ENCODE data around the gene ATP6V0A1. TPM values are rescaled to one million over a fixed set of nuclear protein-coding genes. Genes with fewer than 3 reads are reported as not detected.

ATP6V0A1 gene
- total and polyA plus RNA-seq, 2 of the 4 experiments (the other 2 are of a cell fraction) = 18.8 to 34.0 TPM

DNA sequence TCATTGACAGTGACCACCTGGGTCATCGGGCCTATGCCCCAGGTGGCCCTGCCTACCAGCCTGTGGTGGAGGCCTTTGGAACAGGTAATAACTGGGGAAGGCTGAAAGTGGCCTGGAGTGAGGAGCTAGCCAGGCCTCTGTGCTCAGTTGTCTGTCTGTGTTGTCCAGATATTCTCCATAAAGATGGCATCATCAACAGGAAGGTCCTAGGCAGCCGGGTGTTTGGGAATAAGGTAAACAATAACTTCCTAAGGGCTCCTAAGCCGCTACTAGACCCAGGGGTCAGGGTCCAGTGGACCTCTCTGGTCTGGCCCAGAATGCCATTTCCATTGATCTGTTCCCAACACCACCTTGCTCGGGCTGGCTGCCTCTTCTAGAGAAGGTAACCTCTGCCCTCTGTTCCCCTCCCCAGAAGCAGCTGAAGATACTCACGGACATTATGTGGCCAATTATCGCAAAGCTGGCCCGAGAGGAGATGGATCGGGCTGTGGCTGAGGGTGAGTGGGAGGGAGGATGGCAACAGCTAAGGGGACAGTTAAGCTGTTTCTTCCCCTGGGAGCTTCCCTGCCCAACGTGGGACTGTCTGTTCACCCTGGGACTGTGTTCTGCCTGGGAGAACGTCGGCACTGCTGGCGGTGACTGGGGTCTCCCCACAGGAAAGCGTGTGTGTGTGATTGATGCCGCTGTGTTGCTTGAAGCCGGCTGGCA, 106.3 kb downstream of the ATP6V0A1 start:
- Histone ChIP-seq H3K4me2 (ENCODE audit: low read depth, low read length) (no peak overlapping the region), H3K27ac (ENCODE audit: insufficient read depth, low read length) (no peak overlapping the region), H2AK5ac (ENCODE audit: low read depth, low read length) (no peak overlapping the region), H3K36me3 (ENCODE audit: control insufficient read depth, insufficient read depth, low read length) (peaks cover 45% of the 10 kb centered on the region), H2AK9ac (replicated peaks; ENCODE audit: low read depth, low read length, poor library complexity) (no peak overlapping the region), H3K9me3 (ENCODE audit: control insufficient read depth, insufficient read depth, low read length) (no peaks in the 10 kb centered on the region), H4K8ac (ENCODE audit: low read depth in 2 of 2, low read length in 2 of 2) (no peak overlapping the region), H3K56ac (ENCODE audit: extremely low read depth, insufficient read depth, low read length) (no peak overlapping the region), H3K4me3 (ENCODE audit: insufficient read depth, low read depth, low read length) (no peak overlapping the region), H4K91ac (ENCODE audit: insufficient read depth, low read depth, low read length) (no peak overlapping the region), H3K9me1 (ENCODE audit: insufficient read depth, low read length) (peaks cover 21% of the 10 kb centered on the region), H2BK15ac (ENCODE audit: low read depth, low read length) (no peak overlapping the region), H2AFZ (replicated peaks; ENCODE audit: low read length, poor library complexity) (no peak overlapping the region), H3K79me1 (ENCODE audit: low read depth in 1 of 2, low read length in 2 of 2) (peaks cover 44 to 81% of the 10 kb centered on the region in 2 experiments), H3K9ac (ENCODE audit: low read depth, low read length) (no peak overlapping the region), H2BK20ac (ENCODE audit: low read depth, low read length) (no peak overlapping the region), H3K14ac (replicated peaks; ENCODE audit: low read depth, low read length) (no peak overlapping the region), H3K23ac (ENCODE audit: low read depth, low read length) (no peak overlapping the region), H2BK5ac (ENCODE audit: low read depth, low read length, poor library complexity, severe bottlenecking) (no peak overlapping the region), H4K5ac (ENCODE audit: low read depth, low read length) (no peak overlapping the region), H2BK120ac (ENCODE audit: low read depth, low read length) (no peak overlapping the region), H3K27me3 (ENCODE audit: control insufficient read depth, insufficient read depth, low read length) (no peaks in the 10 kb centered on the region), H4K20me1 (ENCODE audit: insufficient read depth, low read length) (peaks cover 6% of the 10 kb centered on the region; the same call in 1 of the 2 replicates), H3K4ac (ENCODE audit: low read depth, low read length) (no peak overlapping the region), H3K18ac (ENCODE audit: low read depth, low read length) (no peak overlapping the region), H3K4me1 (ENCODE audit: control insufficient read depth, insufficient read depth, low read length) (peaks cover 19% of the 10 kb centered on the region)
- ChIA-PET CTCF (no interaction called here), POLR2A (ENCODE audit: unreplicated experiment) (interaction anchor here (0.5 to 0.6 kb wide), 2 partner anchors 25 to 90 kb away, joined by 3 read pairs; no protein-coding TSS in a partner anchor)
- WGBS, 2 experiments (ENCODE audit: extremely low coverage in 2 of 2, insufficient read length in 1 of 2) = 100% methylated on average over 2 of the region's 15 CpGs; no CpG with 5 or more reads in 1 of the 2 experiments
- ATAC-seq (ENCODE audit: low read depth) = no peak
- BruUV-seq (replicated peaks) = no TSS peak
- dilution Hi-C loops (cut with HindIII; ENCODE audit: low sequenced_read_pairs, unreplicated experiment) = no loop called here
- in situ Hi-C loops (cut with MboI; ENCODE audit: low sequenced_read_pairs) = no loop called here
- DNase-seq = no peak
- TF ChIP-seq, protein P1, sequence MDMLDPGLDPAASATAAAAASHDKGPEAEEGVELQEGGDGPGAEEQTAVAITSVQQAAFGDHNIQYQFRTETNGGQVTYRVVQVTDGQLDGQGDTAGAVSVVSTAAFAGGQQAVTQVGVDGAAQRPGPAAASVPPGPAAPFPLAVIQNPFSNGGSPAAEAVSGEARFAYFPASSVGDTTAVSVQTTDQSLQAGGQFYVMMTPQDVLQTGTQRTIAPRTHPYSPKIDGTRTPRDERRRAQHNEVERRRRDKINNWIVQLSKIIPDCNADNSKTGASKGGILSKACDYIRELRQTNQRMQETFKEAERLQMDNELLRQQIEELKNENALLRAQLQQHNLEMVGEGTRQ (IDR thresholded peaks at IDR 0.05; ENCODE audit: low read depth, low read length) = no peak
- TF ChIP-seq MAFK (IDR thresholded peaks at IDR 0.05; ENCODE audit: low read depth, low read length) (no peak), CHD1 (IDR thresholded peaks at IDR 0.05; ENCODE audit: low read depth, low read length) (no peak), MXI1 (IDR thresholded peaks at IDR 0.05; ENCODE audit: borderline replicate concordance, low read depth, low read length) (no peak), RAD21 (IDR thresholded peaks at IDR 0.05; ENCODE audit: low read length) (no peak), SMC3 (IDR thresholded peaks at IDR 0.05; ENCODE audit: low read depth, low read length) (no peak), BHLHE40 (IDR thresholded peaks at IDR 0.05; ENCODE audit: low read depth, low read length) (no peak), NFE2L2 (IDR thresholded peaks at IDR 0.05; ENCODE audit: low read depth, low read length) (no peak), CEBPB (IDR thresholded peaks at IDR 0.05; ENCODE audit: low read depth, low read length) (no peak), MAZ (IDR thresholded peaks at IDR 0.05; ENCODE audit: borderline replicate concordance, low read depth, low read length) (no peak), RCOR1 (IDR thresholded peaks at IDR 0.05; ENCODE audit: insufficient replicate concordance, low read length) (no peak), RFX5 (IDR thresholded peaks at IDR 0.05; ENCODE audit: low read depth, low read length) (no peak), FOS (IDR thresholded peaks at IDR 0.05; ENCODE audit: low read depth, low read length) (no peak), POLR2A (IDR thresholded peaks at IDR 0.05; ENCODE audit: low read depth, low read length) (no peak)
- TF ChIP-seq, protein P2, sequence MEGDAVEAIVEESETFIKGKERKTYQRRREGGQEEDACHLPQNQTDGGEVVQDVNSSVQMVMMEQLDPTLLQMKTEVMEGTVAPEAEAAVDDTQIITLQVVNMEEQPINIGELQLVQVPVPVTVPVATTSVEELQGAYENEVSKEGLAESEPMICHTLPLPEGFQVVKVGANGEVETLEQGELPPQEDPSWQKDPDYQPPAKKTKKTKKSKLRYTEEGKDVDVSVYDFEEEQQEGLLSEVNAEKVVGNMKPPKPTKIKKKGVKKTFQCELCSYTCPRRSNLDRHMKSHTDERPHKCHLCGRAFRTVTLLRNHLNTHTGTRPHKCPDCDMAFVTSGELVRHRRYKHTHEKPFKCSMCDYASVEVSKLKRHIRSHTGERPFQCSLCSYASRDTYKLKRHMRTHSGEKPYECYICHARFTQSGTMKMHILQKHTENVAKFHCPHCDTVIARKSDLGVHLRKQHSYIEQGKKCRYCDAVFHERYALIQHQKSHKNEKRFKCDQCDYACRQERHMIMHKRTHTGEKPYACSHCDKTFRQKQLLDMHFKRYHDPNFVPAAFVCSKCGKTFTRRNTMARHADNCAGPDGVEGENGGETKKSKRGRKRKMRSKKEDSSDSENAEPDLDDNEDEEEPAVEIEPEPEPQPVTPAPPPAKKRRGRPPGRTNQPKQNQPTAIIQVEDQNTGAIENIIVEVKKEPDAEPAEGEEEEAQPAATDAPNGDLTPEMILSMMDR (conservative IDR thresholded peaks at IDR 0.05; ENCODE audit: low read depth, low read length) = no peak
- intact Hi-C loops (cut with micrococcal nuclease) = no loop called here

Data from IMR-90 (cell line).